HepG2 (cell line): ENCODE measurements around the gene IMPDH2. TPM values are rescaled to one million over a fixed set of nuclear protein-coding genes. Genes with fewer than 3 reads are reported as not detected.

Experiments used
- ELF3 ChIP-seq: IDR thresholded peaks from 2 replicates; pipeline ENCODE4 v1.6.1; 2016; ENCODE audit warnings: missing genetic modification reagents, missing compliant biosample characterization
- ERF ChIP-seq: IDR thresholded peaks from 2 replicates; pipeline ENCODE4 v1.6.1; 2018; ENCODE audit warnings: missing biosample characterization, missing genetic modification reagents
- ETV5 ChIP-seq: IDR thresholded peaks from 2 replicates; pipeline ENCODE4 v1.6.1; 2018; ENCODE audit warnings: missing biosample characterization, missing genetic modification reagents, inconsistent platforms, borderline replicate concordance
- GTF3A ChIP-seq: sonication (generic); formaldehyde crosslinking; conservative IDR thresholded peaks from 2 replicates; pipeline ENCODE4 v1.4.0; 2020; ENCODE audit warnings: mild to moderate bottlenecking, missing genetic modification reagents
- HDAC2 ChIP-seq: sonication (generic); formaldehyde crosslinking; IDR thresholded peaks from 2 replicates; pipeline ENCODE4 v1.4.0; 2020; ENCODE audit warnings: missing genetic modification reagents
- HNRNPL ChIP-seq: fragments of 200-400 bp; formaldehyde crosslinking; IDR thresholded peaks from 2 replicates; pipeline ENCODE4 v1.6.1; 2017; ENCODE audit warnings: mild to moderate bottlenecking, low read depth, low read length
- HOXA3 ChIP-seq: sonication (generic); formaldehyde crosslinking; IDR thresholded peaks from 2 replicates; pipeline ENCODE4 v1.5.0; 2020; ENCODE audit warnings: missing genetic modification reagents
- JARID2 ChIP-seq: sonication (generic); formaldehyde crosslinking; IDR thresholded peaks from 2 replicates; pipeline ENCODE4 v1.8.1; 2023; ENCODE audit warnings: missing genetic modification reagents, inconsistent platforms; ENCODE audit not compliant: insufficient replicate concordance
- POLR2G ChIP-seq: fragments of 200-400 bp; formaldehyde crosslinking; IDR thresholded peaks from 2 replicates; pipeline ENCODE4 v1.6.1; 2018; ENCODE audit warnings: mild to moderate bottlenecking, low read depth, low read length, moderate library complexity
- RAD51 ChIP-seq: fragments of 450-650 bp; IDR thresholded peaks from 2 replicates; pipeline ENCODE4 v1.6.1; 2016; ENCODE audit warnings: borderline replicate concordance
- SAP130 ChIP-seq: IDR thresholded peaks from 2 replicates; pipeline ENCODE4 v1.6.1; 2016; ENCODE audit warnings: low read depth
- SMAD1 ChIP-seq: sonication (generic); formaldehyde crosslinking; IDR thresholded peaks from 2 replicates; pipeline ENCODE4 v1.4.0; 2020; ENCODE audit warnings: missing genetic modification reagents, low read depth, mild to moderate bottlenecking, borderline replicate concordance
- SOX13 ChIP-seq, 3 experiments: fragments of 450-650 bp in 1 of 3; sonication (generic) in 1 of 3; formaldehyde crosslinking in 1 of 3; IDR thresholded peaks in 2 of 3; conservative IDR thresholded peaks in 1 of 3; 2 replicates each; pipeline versions ENCODE4 v1.5.0 to v1.6.1; 2016 to 2020; ENCODE audit warnings: antibody characterized with exemption in 1 of 3, mild to moderate bottlenecking in 1 of 3, missing compliant biosample characterization in 1 of 3, missing genetic modification reagents in 1 of 3, moderate library complexity in 1 of 3
- TBL1XR1 ChIP-seq: fragments of 150-350 bp; IDR thresholded peaks from 2 replicates; pipeline ENCODE4 v1.6.1; 2014; ENCODE audit warnings: borderline replicate concordance, low read length; ENCODE audit not compliant: partially characterized antibody
- polyA plus RNA-seq, 8 experiments: library from polyadenylated mRNA; depleted of rRNA in 3 of 8; stranded (reverse) in 7 of 8; unstranded in 1 of 8; fragments of >200 nt; fragmentation: Illumina TruSeq in 4 of 8; extraction: Trizol in 4 of 8; gene quantifications; 2 replicates each; pipeline versions ENCODE4 v1.2.1 to v1.2.3, GENCODE V29; 2011 to 2016; ENCODE audit warnings: low read depth in 4 of 8, missing spikeins in 1 of 8, mixed read lengths in 1 of 8; ENCODE audit not compliant: insufficient read depth in 1 of 8
- total RNA-seq, 5 experiments: library from RNA; depleted of rRNA; stranded (reverse); fragments of >200 nt; fragmentation: Illumina TruSeq; extraction: Trizol; gene quantifications; 2 replicates each; pipeline ENCODE4 v1.2.3, GENCODE V29; 2016; ENCODE audit warnings: low read depth in 1 of 5
- TF ChIP-seq, protein P1 (sequence below), 2 experiments: IDR thresholded peaks; 2 replicates each; pipeline ENCODE4 v1.6.1; 2011 to 2012; ENCODE audit warnings: low read length in 2 of 2, borderline replicate concordance in 1 of 2, low read depth in 1 of 2, mild to moderate bottlenecking in 1 of 2, moderate library complexity in 1 of 2
- TF ChIP-seq, protein P2 (sequence below): sonication (generic); formaldehyde crosslinking; IDR thresholded peaks from 2 replicates; pipeline ENCODE4 v1.4.0; 2020; ENCODE audit warnings: low read depth, mild to moderate bottlenecking, missing genetic modification reagents
- TF ChIP-seq, protein P3 (sequence below): IDR thresholded peaks from 2 replicates; pipeline ENCODE4 v1.6.1; 2018; ENCODE audit warnings: missing genetic modification reagents, mild to moderate bottlenecking, missing compliant biosample characterization
- TF ChIP-seq, protein P4 (sequence below): sonication (generic); formaldehyde crosslinking; IDR thresholded peaks from 2 replicates; pipeline ENCODE4 v1.5.1; 2020; ENCODE audit warnings: missing genetic modification reagents, mild to moderate bottlenecking, borderline replicate concordance
- TF ChIP-seq, protein P5 (sequence below): sonication (generic); formaldehyde crosslinking; IDR thresholded peaks from 2 replicates; pipeline ENCODE4 v1.4.0; 2020; ENCODE audit warnings: missing genetic modification reagents

The IMPDH2 gene
- total and polyA plus RNA-seq, 2 of the 13 experiments (the other 11 are each of a cell fraction or from before 2014, with no cell fraction given) = 248 to 260 TPM

DNA sequence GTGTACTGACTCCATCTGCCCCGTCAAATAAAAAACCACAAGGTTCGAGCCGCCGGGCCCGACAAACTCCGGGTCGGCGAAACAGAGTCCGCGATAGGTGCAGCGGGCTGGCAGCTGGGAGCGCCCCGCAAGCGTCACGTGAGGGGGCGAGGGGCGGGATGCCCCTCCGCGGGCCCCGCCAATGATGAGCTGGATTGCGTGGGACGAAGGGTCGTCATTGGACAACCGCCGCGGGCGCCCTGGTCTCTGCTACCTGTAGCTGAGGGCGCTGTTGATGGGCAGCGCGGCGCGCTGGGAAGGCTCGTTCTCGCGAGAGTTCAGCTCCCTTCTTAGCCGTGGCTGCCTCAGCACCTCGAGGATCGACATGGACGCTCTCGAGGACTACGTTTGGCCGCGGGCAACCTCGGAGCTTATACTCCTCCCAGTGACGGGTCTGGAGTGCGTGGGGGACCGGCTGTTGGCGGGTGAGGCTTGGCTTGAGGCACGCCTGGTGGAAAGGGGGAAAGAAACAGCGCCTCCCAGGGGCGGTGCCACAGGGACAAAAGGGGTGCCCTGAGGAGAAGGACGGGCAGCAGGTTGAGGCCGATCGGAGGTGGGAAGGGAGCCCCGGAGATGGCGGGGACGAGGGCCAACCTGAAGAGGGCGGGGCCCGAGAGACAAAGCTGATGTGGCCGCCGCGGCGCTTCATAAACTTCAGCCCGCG is 22.0 kb downstream of the IMPDH2 start, which contains the start of gene WDR6 (continued):
- TF ChIP-seq GTF3A (CRISPR knock-in tag) = no peak
- peak; percentile 78; the same call in 1 of the 2 replicates for TF ChIP-seq HOXA3 (CRISPR knock-in tag)
- TF ChIP-seq JARID2 (CRISPR knock-in tag) = peak; percentile 34
- TF ChIP-seq, protein P1, sequence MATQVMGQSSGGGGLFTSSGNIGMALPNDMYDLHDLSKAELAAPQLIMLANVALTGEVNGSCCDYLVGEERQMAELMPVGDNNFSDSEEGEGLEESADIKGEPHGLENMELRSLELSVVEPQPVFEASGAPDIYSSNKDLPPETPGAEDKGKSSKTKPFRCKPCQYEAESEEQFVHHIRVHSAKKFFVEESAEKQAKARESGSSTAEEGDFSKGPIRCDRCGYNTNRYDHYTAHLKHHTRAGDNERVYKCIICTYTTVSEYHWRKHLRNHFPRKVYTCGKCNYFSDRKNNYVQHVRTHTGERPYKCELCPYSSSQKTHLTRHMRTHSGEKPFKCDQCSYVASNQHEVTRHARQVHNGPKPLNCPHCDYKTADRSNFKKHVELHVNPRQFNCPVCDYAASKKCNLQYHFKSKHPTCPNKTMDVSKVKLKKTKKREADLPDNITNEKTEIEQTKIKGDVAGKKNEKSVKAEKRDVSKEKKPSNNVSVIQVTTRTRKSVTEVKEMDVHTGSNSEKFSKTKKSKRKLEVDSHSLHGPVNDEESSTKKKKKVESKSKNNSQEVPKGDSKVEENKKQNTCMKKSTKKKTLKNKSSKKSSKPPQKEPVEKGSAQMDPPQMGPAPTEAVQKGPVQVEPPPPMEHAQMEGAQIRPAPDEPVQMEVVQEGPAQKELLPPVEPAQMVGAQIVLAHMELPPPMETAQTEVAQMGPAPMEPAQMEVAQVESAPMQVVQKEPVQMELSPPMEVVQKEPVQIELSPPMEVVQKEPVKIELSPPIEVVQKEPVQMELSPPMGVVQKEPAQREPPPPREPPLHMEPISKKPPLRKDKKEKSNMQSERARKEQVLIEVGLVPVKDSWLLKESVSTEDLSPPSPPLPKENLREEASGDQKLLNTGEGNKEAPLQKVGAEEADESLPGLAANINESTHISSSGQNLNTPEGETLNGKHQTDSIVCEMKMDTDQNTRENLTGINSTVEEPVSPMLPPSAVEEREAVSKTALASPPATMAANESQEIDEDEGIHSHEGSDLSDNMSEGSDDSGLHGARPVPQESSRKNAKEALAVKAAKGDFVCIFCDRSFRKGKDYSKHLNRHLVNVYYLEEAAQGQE (IDR thresholded peaks at IDR 0.05; ENCODE audit: borderline replicate concordance in 1 of 2, low read depth in 1 of 2, low read length in 2 of 2) = peak in 1 of 2 experiments; percentile 5; a peak in 1 of 4 replicates
- TF ChIP-seq ELF3 (CRISPR knock-in tag) = no peak
- peak; percentile 74; the same call in 1 of the 2 replicates for TF ChIP-seq ERF (CRISPR knock-in tag)
- TF ChIP-seq HDAC2 (CRISPR knock-in tag) = peak; percentile 45
- TF ChIP-seq, protein P2, sequence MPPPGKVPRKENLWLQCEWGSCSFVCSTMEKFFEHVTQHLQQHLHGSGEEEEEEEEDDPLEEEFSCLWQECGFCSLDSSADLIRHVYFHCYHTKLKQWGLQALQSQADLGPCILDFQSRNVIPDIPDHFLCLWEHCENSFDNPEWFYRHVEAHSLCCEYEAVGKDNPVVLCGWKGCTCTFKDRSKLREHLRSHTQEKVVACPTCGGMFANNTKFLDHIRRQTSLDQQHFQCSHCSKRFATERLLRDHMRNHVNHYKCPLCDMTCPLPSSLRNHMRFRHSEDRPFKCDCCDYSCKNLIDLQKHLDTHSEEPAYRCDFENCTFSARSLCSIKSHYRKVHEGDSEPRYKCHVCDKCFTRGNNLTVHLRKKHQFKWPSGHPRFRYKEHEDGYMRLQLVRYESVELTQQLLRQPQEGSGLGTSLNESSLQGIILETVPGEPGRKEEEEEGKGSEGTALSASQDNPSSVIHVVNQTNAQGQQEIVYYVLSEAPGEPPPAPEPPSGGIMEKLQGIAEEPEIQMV (CRISPR knock-in tag) = peak; percentile 75; the same call in 1 of the 2 replicates
- TF ChIP-seq, protein P3, sequence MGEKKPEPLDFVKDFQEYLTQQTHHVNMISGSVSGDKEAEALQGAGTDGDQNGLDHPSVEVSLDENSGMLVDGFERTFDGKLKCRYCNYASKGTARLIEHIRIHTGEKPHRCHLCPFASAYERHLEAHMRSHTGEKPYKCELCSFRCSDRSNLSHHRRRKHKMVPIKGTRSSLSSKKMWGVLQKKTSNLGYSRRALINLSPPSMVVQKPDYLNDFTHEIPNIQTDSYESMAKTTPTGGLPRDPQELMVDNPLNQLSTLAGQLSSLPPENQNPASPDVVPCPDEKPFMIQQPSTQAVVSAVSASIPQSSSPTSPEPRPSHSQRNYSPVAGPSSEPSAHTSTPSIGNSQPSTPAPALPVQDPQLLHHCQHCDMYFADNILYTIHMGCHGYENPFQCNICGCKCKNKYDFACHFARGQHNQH (CRISPR knock-in tag) = peak; percentile 73; the same call in 1 of the 2 replicates
- TF ChIP-seq, protein P4, sequence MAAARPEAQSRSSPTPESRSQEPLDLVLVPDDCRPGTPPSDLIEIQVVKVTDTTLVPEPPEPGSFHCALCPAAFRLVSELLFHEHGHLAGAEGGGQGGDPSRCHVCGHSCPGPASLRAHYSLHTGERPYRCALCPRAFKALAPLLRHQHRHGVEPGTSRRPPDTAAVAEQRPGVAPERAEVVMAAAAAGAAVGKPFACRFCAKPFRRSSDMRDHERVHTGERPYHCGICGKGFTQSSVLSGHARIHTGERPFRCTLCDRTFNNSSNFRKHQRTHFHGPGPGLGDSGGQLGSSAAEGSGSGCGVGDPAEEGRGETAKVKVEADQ = no peak; the same call in 1 of the 2 replicates
- no peak for TF ChIP-seq TBL1XR1
- peak; percentile 61; the same call in 1 of the 2 replicates for TF ChIP-seq SMAD1 (CRISPR knock-in tag)
- TF ChIP-seq RAD51 = peak; percentile 83
- TF ChIP-seq SAP130 (CRISPR knock-in tag) = peak; percentile 80
- TF ChIP-seq ETV5 (CRISPR knock-in tag) = peak; percentile 41; the same call in 1 of the 2 replicates
- 0 out of 2 replicates have a peak, but pooled peaks have one; percentile 3 for TF ChIP-seq SOX13 (IDR thresholded peaks at IDR 0.05)
- no peak for TF ChIP-seq SOX13 (CRISPR knock-in tag; conservative IDR thresholded peaks at IDR 0.05 in 1 of 2, IDR thresholded peaks at IDR 0.05 in 1 of 2)
- TF ChIP-seq HNRNPL = peak; percentile 79; the same call in 1 of the 2 replicates
- peak; percentile 97 for TF ChIP-seq POLR2G
- TF ChIP-seq, protein P5, sequence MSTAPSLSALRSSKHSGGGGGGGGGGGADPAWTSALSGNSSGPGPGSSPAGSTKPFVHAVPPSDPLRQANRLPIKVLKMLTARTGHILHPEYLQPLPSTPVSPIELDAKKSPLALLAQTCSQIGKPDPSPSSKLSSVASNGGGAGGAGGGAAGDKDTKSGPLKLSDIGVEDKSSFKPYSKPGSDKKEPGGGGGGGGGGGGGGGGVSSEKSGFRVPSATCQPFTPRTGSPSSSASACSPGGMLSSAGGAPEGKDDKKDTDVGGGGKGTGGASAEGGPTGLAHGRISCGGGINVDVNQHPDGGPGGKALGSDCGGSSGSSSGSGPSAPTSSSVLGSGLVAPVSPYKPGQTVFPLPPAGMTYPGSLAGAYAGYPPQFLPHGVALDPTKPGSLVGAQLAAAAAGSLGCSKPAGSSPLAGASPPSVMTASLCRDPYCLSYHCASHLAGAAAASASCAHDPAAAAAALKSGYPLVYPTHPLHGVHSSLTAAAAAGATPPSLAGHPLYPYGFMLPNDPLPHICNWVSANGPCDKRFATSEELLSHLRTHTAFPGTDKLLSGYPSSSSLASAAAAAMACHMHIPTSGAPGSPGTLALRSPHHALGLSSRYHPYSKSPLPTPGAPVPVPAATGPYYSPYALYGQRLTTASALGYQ (CRISPR knock-in tag) = no peak
